Measurements from ENCODE around the gene PEX6. TPM values are rescaled to one million over a fixed set of nuclear protein-coding genes. Genes with fewer than 3 reads are reported as not detected.

The PEX6 gene
- total and polyA plus RNA-seq, 2 of the 13 experiments (the other 11 are each of a cell fraction or from before 2014, with no cell fraction given): 5.1 to 6.7 TPM

DNA sequence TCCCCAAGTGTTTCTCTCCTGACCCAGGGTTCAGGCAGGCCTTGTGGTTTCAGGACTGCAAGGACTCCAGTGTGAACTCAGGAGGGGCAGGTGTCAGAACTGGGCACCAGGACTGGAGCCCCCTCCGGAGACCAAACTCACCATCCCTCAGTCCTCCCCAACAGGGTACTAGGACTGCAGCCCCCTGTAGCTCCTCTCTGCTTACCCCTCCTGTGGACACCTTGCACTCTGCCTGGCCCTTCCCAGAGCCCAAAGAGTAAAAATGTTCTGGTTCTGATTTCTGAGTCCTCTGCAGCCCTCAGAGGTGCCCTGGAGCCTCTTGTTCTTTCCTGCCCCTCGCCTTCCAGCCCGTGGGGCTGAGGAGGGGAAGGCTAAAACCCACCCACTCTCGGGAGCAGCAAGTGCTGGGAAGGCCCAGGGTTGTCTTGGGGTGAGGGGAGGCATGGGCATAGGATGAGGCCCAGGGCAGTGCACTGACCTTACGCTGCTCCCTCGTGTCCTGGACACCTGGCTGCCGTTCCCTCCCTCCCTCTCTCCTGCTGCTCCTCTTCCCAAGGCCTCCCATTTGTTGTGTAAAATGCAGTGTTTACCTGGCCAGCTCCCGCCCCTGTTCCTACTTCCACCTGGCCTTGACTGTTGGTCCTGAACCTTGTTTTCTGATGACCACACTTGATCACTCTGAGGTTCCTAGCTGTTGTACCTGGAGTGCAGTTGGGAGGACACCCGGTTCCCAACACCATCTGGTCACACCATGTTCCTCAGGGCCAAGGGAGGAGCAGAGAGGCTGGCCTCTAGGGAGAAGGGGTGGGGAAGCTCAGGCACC lies 39.8 kb downstream of the PEX6 start (continued):
- TF ChIP-seq ZNF275 (CRISPR knock-in tag; IDR thresholded peaks at IDR 0.05; ENCODE audit: borderline replicate concordance) (no peak), ZNF704 (CRISPR knock-in tag; IDR thresholded peaks at IDR 0.05; ENCODE audit: borderline replicate concordance) (peak; percentile 69), RARA (CRISPR knock-in tag; IDR thresholded peaks at IDR 0.05) (peak; percentile 97), EHMT2 (IDR thresholded peaks at IDR 0.05; ENCODE audit: borderline replicate concordance, low read depth, low read length) (0 out of 2 replicates have a peak, but pooled peaks have one; percentile 37), FOXA3 (CRISPR knock-in tag; IDR thresholded peaks at IDR 0.05) (peak; percentile 92), HBP1 (CRISPR knock-in tag; IDR thresholded peaks at IDR 0.05; ENCODE audit: low read depth) (no peak), ZBTB21 (CRISPR knock-in tag; IDR thresholded peaks at IDR 0.05) (no peak; the same call in 1 of the 2 replicates), NFAT5 (CRISPR knock-in tag; IDR thresholded peaks at IDR 0.05) (no peak), MIER3 (CRISPR knock-in tag; IDR thresholded peaks at IDR 0.05; ENCODE audit: borderline replicate concordance) (peak; percentile 94; the same call in 1 of the 2 replicates), RAD51 (IDR thresholded peaks at IDR 0.05; ENCODE audit: borderline replicate concordance) (no peak), ZNF33A (CRISPR knock-in tag; IDR thresholded peaks at IDR 0.05; ENCODE audit: borderline replicate concordance) (no peak), PAWR (CRISPR knock-in tag; IDR thresholded peaks at IDR 0.05; ENCODE audit: borderline replicate concordance) (no peak), SOX13 (IDR thresholded peaks at IDR 0.05) (peak; percentile 35; the same call in 1 of the 2 replicates), SOX13 (CRISPR knock-in tag; conservative IDR thresholded peaks at IDR 0.05 in 1 of 2, IDR thresholded peaks at IDR 0.05 in 1 of 2) (peak in 1 of 2 experiments; percentile 79; a peak in 2 of 4 replicates), CBX1 (IDR thresholded peaks at IDR 0.05; ENCODE audit: low read depth) (no peak)
- TF ChIP-seq, protein P1, sequence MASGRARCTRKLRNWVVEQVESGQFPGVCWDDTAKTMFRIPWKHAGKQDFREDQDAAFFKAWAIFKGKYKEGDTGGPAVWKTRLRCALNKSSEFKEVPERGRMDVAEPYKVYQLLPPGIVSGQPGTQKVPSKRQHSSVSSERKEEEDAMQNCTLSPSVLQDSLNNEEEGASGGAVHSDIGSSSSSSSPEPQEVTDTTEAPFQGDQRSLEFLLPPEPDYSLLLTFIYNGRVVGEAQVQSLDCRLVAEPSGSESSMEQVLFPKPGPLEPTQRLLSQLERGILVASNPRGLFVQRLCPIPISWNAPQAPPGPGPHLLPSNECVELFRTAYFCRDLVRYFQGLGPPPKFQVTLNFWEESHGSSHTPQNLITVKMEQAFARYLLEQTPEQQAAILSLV (CRISPR knock-in tag; IDR thresholded peaks at IDR 0.05; ENCODE audit: borderline replicate concordance): peak; percentile 82

Data from HepG2 (cell line).